HL-60 (cell line): Measurements from ENCODE around the gene COASY.

Source experiments
- DNase-seq, 2 experiments: peaks; one replicate each; pipeline ENCODE4 v3.0.0-alpha.2; 2010 to 2020; ENCODE audit warnings: low read depth in 1 of 2, low spot score in 1 of 2
- H3K27ac ChIP-seq: fragments of 250-450 bp; sonication (Bioruptor Pico); replicated peaks from 2 replicates; pipeline ENCODE4 v1.5.1; 2020; ENCODE audit warnings: mild to moderate bottlenecking, moderate library complexity
- H3K27me3 ChIP-seq: fragments of 250-450 bp; sonication (Bioruptor Pico); 2 replicates; pipeline ENCODE4 v1.5.1; 2021; ENCODE audit warnings: mild to moderate bottlenecking, moderate library complexity; ENCODE audit not compliant: insufficient read depth, poor library complexity, severe bottlenecking
- H3K4me3 ChIP-seq: replicated peaks from 2 replicates; pipeline ENCODE4 v1.5.1; 2011; ENCODE audit warnings: mild to moderate bottlenecking, control low read depth, low read length; ENCODE audit not compliant: insufficient read depth
- GABPA ChIP-seq: IDR thresholded peaks from 2 replicates; pipeline ENCODE4 v1.6.1; 2012; ENCODE audit warnings: low read depth
- POLR2AphosphoS5 ChIP-seq: IDR thresholded peaks from 2 replicates; pipeline ENCODE4 v1.6.1; 2012; ENCODE audit warnings: low read depth
- SPI1 ChIP-seq: IDR thresholded peaks from 2 replicates; pipeline ENCODE4 v1.6.1; 2012; ENCODE audit warnings: low read depth, mild to moderate bottlenecking, borderline replicate concordance
- TF ChIP-seq, protein P1 (sequence below): IDR thresholded peaks from one replicate; pipeline ENCODE4 v1.5.1; 2011; ENCODE audit warnings: low read length, control low read depth, inconsistent platforms; ENCODE audit not compliant: insufficient read depth
- TF ChIP-seq, protein P2 (sequence below): IDR thresholded peaks from 2 replicates; pipeline ENCODE4 v1.6.1; 2012; ENCODE audit warnings: low read depth; ENCODE audit not compliant: insufficient replicate concordance

Gene COASY

DNA sequence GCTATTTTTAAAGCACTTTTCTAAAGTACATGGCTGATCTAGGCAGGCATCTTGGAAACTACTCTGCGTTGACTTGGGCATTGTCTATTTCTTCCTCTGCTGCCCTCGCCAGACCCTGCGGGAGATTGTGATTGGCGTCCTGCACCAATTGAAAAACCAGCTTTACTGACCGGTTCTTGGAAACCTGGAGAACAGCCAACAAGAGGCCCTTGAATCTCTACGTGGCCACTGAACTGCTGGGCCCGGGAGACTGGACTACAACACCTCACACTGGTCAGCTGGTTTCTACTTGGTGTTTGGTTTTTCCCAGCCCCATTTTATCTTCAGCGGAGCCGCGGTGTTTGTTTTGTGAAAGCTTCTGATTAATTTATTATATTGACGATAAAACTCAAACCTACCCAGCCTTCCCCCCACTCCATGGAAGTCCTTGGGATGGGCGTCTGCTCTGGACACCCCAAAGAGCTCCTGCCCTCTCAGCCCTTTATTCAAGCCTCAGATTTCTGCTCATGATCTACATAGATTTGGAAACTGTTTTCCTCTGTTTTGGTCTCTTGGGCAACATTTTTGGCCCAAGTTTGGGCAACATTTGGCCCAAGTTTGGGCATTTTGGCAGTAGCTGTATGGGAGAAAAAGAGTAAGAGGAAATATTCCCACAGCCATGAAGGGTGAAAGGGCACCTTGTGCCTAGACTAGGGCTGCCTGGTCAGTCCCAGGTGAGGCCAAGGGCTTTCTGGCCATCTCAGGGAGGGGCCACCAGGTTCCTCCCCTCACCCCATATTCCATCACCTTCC, 9.7 kb downstream of the COASY start:
- no peak for TF ChIP-seq GABPA
- TF ChIP-seq POLR2AphosphoS5, result no peak
- no peak for TF ChIP-seq SPI1
- TF ChIP-seq, protein P1, sequence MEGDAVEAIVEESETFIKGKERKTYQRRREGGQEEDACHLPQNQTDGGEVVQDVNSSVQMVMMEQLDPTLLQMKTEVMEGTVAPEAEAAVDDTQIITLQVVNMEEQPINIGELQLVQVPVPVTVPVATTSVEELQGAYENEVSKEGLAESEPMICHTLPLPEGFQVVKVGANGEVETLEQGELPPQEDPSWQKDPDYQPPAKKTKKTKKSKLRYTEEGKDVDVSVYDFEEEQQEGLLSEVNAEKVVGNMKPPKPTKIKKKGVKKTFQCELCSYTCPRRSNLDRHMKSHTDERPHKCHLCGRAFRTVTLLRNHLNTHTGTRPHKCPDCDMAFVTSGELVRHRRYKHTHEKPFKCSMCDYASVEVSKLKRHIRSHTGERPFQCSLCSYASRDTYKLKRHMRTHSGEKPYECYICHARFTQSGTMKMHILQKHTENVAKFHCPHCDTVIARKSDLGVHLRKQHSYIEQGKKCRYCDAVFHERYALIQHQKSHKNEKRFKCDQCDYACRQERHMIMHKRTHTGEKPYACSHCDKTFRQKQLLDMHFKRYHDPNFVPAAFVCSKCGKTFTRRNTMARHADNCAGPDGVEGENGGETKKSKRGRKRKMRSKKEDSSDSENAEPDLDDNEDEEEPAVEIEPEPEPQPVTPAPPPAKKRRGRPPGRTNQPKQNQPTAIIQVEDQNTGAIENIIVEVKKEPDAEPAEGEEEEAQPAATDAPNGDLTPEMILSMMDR, result no peak
- TF ChIP-seq, protein P2, sequence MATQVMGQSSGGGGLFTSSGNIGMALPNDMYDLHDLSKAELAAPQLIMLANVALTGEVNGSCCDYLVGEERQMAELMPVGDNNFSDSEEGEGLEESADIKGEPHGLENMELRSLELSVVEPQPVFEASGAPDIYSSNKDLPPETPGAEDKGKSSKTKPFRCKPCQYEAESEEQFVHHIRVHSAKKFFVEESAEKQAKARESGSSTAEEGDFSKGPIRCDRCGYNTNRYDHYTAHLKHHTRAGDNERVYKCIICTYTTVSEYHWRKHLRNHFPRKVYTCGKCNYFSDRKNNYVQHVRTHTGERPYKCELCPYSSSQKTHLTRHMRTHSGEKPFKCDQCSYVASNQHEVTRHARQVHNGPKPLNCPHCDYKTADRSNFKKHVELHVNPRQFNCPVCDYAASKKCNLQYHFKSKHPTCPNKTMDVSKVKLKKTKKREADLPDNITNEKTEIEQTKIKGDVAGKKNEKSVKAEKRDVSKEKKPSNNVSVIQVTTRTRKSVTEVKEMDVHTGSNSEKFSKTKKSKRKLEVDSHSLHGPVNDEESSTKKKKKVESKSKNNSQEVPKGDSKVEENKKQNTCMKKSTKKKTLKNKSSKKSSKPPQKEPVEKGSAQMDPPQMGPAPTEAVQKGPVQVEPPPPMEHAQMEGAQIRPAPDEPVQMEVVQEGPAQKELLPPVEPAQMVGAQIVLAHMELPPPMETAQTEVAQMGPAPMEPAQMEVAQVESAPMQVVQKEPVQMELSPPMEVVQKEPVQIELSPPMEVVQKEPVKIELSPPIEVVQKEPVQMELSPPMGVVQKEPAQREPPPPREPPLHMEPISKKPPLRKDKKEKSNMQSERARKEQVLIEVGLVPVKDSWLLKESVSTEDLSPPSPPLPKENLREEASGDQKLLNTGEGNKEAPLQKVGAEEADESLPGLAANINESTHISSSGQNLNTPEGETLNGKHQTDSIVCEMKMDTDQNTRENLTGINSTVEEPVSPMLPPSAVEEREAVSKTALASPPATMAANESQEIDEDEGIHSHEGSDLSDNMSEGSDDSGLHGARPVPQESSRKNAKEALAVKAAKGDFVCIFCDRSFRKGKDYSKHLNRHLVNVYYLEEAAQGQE, result no peak
- no peak for DNase-seq
- Histone ChIP-seq H3K4me3 (no peak overlapping the region), H3K27ac (no peak overlapping the region), H3K27me3 (no peaks in the 10 kb centered on the region)

DNA sequence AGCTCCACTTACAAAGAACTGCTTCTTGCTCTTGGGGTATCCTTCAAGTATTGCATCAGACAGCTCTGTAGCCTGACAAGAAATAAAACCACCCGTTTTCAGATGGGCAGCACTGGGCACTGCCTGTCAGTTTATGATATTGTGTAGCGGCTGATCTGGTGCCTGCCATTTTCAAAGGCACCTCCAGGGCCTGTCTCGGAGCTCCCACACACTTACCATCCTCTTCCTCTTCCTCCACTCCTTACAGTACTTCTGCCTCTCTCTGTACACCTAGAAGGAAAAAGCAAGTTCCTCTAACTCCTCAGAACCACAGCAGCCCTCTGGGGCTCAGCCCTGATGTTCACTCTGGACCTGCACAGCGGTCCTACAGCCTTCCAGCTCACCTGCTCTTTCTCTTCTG, 11.1 kb downstream of the COASY start:
- Histone ChIP-seq H3K27ac (no peak overlapping the region), H3K4me3 (no peak overlapping the region), H3K27me3 (no peaks in the 10 kb centered on the region)
- peak in 1 of 2 experiments; percentile 52 for DNase-seq
- TF ChIP-seq, protein P1, result no peak
- TF ChIP-seq POLR2AphosphoS5 (no peak), SPI1 (peak; percentile 20; the same call in 1 of the 2 replicates)

DNA sequence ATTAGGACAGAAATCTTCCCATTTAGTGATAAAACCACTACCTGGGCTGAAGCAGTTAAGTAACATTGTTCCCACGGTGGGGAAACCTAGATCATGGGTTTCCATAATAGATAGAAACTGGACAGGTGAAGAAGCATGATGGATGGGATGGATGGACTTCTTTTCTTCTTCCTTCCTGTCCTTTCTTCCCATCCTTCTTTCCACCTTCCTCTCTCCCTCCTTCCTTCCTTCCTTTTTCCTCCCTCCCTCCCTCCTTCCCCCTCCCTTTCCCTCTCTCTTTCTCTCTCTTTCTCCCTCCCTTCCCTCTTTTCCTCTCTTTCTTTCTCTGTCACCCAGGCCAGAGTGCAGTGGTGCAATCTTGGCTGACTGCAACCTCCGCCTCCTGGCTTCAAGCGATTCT, 12.5 kb downstream of the COASY start:
- H3K4me3 ChIP-seq, result no peak overlapping the region
- no peak overlapping the region for H3K27ac ChIP-seq
- no peaks in the 10 kb centered on the region for H3K27me3 ChIP-seq
- DNase-seq, result no peak
- TF ChIP-seq, protein P1, result no peak
- TF ChIP-seq SPI1 (no peak), GABPA (no peak), POLR2AphosphoS5 (no peak)
- TF ChIP-seq, protein P2, result no peak

DNA sequence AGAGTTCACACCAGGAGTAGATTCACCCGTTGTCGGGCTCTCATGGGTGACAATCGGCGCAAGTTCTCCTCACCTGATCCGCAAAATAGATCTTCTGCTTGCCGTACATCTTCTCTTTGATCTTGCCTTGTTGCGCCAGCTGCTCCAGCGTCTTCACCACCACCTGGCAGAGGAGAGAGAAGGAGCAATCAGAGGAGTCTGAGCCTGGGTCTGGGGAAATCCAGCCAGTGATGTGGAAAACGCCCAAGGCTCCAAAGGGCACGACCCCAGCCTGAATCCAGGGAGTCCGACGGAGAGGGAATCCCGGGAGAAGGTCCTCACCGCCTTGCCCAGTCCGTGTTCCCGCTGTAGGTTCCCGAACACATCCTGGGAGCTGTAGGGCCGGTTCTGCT, 15.2 kb downstream of the COASY start:
- Histone ChIP-seq H3K4me3 (peak overlapping the region; percentile 92), H3K27me3 (no peaks in the 10 kb centered on the region), H3K27ac (peak overlapping the region; percentile 94)
- no peak for TF ChIP-seq GABPA
- TF ChIP-seq POLR2AphosphoS5, result no peak; the same call in 1 of the 2 replicates
- TF ChIP-seq, protein P1, result no peak
- no peak for TF ChIP-seq SPI1
- TF ChIP-seq, protein P2, result no peak
- no peak for DNase-seq
